IMR-90 (cell line): ENCODE measurements around the gene TMTC1. TPM values are rescaled to one million over a fixed set of nuclear protein-coding genes. Genes with fewer than 3 reads are reported as not detected.

ENCODE experiments used
- ATAC-seq: fragments of 200-7000 bp; cut with Tn5 transposase; 2 replicates; pipeline ENCODE4 v1.9.1; 2020; ENCODE audit warnings: low read depth, mild to moderate bottlenecking, moderate library complexity
- BruUV-seq: library from RNA; stranded (reverse); fragments of 400-500 nt; replicated peaks from 2 replicates; lab custom pipeline; 2021; lab: Mats Ljungman, UMichigan
- CTCF ChIA-PET: fragments of 300-600 bp; formaldehyde crosslinking; extraction: SDS; loops from one replicate; lab custom pipeline; 2021; ENCODE audit warnings: antibody characterized with exemption; lab: Yijun Ruan, JAX
- POLR2A ChIA-PET: fragments of 300-600 bp; sonication (Branson Sonifier 250); formaldehyde crosslinking; loops from one replicate; lab custom pipeline; 2022; ENCODE audit warnings: antibody characterized with exemption; ENCODE audit not compliant: unreplicated experiment; lab: Charles Lee
- DNase-seq: peaks from one replicate; pipeline ENCODE4 v3.0.0; 2013
- H2AFZ ChIP-seq: replicated peaks from 2 replicates; pipeline ENCODE3; 2013; ENCODE audit warnings: low read length, mild to moderate bottlenecking; ENCODE audit not compliant: poor library complexity
- H2AK5ac ChIP-seq: 2 replicates; pipeline ENCODE4 v1.6.1; 2013; ENCODE audit warnings: low read depth, low read length, inconsistent platforms
- H2AK9ac ChIP-seq: replicated peaks from 2 replicates; pipeline ENCODE3; 2013; ENCODE audit warnings: mild to moderate bottlenecking, low read depth, low read length, moderate library complexity; ENCODE audit not compliant: poor library complexity
- H2BK120ac ChIP-seq: 2 replicates; pipeline ENCODE4 v1.6.1; 2013; ENCODE audit warnings: low read depth, low read length, inconsistent platforms
- H2BK15ac ChIP-seq: 3 replicates; pipeline ENCODE4 v1.6.1; 2013; ENCODE audit warnings: low read depth, low read length, inconsistent platforms
- H2BK20ac ChIP-seq: 2 replicates; pipeline ENCODE4 v1.6.1; 2013; ENCODE audit warnings: low read depth, mild to moderate bottlenecking, inconsistent platforms, low read length, moderate library complexity
- H2BK5ac ChIP-seq: 2 replicates; pipeline ENCODE4 v1.6.1; 2013; ENCODE audit warnings: mild to moderate bottlenecking, low read depth, low read length, inconsistent platforms; ENCODE audit not compliant: poor library complexity, severe bottlenecking
- H3K14ac ChIP-seq: replicated peaks from 2 replicates; pipeline ENCODE4 v1.6.1; 2013; ENCODE audit warnings: low read depth, low read length, inconsistent platforms
- H3K18ac ChIP-seq: 2 replicates; pipeline ENCODE4 v1.6.1; 2013; ENCODE audit warnings: low read depth, low read length, control low read depth
- H3K23ac ChIP-seq: 2 replicates; pipeline ENCODE4 v1.6.1; 2013; ENCODE audit warnings: low read depth, low read length, inconsistent platforms
- H3K27ac ChIP-seq: 2 replicates; pipeline ENCODE4 v1.5.1; 2013; ENCODE audit warnings: mild to moderate bottlenecking, control low read depth, low read length; ENCODE audit not compliant: insufficient read depth
- H3K27me3 ChIP-seq: 2 replicates; pipeline ENCODE4 v1.6.1; 2013; ENCODE audit warnings: low read length; ENCODE audit not compliant: control insufficient read depth, insufficient read depth
- H3K36me3 ChIP-seq: 2 replicates; pipeline ENCODE4 v1.6.1; 2013; ENCODE audit warnings: low read length, mixed read lengths; ENCODE audit not compliant: control insufficient read depth, insufficient read depth
- H3K4ac ChIP-seq: 2 replicates; pipeline ENCODE4 v1.6.1; 2013; ENCODE audit warnings: low read depth, low read length, inconsistent platforms
- H3K4me1 ChIP-seq: 2 replicates; pipeline ENCODE4 v1.6.1; 2013; ENCODE audit warnings: low read length, mixed read lengths; ENCODE audit not compliant: control insufficient read depth, insufficient read depth
- H3K4me2 ChIP-seq: 2 replicates; pipeline ENCODE4 v1.6.1; 2013; ENCODE audit warnings: low read depth, mild to moderate bottlenecking, control low read depth, low read length, moderate library complexity
- H3K4me3 ChIP-seq: 2 replicates; pipeline ENCODE4 v1.5.1; 2013; ENCODE audit warnings: low read depth, mild to moderate bottlenecking, control low read depth, low read length, moderate library complexity; ENCODE audit not compliant: insufficient read depth
- H3K56ac ChIP-seq: 2 replicates; pipeline ENCODE4 v1.6.1; 2013; ENCODE audit warnings: low read length, inconsistent platforms; ENCODE audit not compliant: insufficient read depth; ENCODE audit errors: extremely low read depth
- H3K79me1 ChIP-seq, 2 experiments: 2 replicates each; pipeline ENCODE4 v1.6.1; 2013; ENCODE audit warnings: low read length in 2 of 2, inconsistent platforms in 1 of 2, low read depth in 1 of 2
- H3K9ac ChIP-seq: 2 replicates; pipeline ENCODE4 v1.6.1; 2013; ENCODE audit warnings: low read depth, low read length, control low read depth
- H3K9me1 ChIP-seq: 2 replicates; pipeline ENCODE4 v1.6.1; 2013; ENCODE audit warnings: low read length, inconsistent platforms; ENCODE audit not compliant: insufficient read depth
- H3K9me3 ChIP-seq: 2 replicates; pipeline ENCODE4 v1.6.1; 2013; ENCODE audit warnings: low read length; ENCODE audit not compliant: control insufficient read depth, insufficient read depth
- H4K20me1 ChIP-seq: 2 replicates; pipeline ENCODE4 v1.6.1; 2013; ENCODE audit warnings: low read length, inconsistent platforms; ENCODE audit not compliant: insufficient read depth
- H4K5ac ChIP-seq: 2 replicates; pipeline ENCODE4 v1.6.1; 2013; ENCODE audit warnings: mild to moderate bottlenecking, low read depth, low read length, control low read depth
- H4K8ac ChIP-seq, 2 experiments: 2 replicates each; pipeline ENCODE4 v1.6.1; 2013; ENCODE audit warnings: low read depth in 2 of 2, low read length in 2 of 2, control low read depth in 1 of 2, inconsistent platforms in 1 of 2
- H4K91ac ChIP-seq: 2 replicates; pipeline ENCODE4 v1.6.1; 2013; ENCODE audit warnings: low read depth, low read length, inconsistent platforms; ENCODE audit not compliant: insufficient read depth
- BHLHE40 ChIP-seq: fragments of 150-350 bp; IDR thresholded peaks from 2 replicates; pipeline ENCODE4 v1.6.1; 2016; ENCODE audit warnings: mild to moderate bottlenecking, low read depth, low read length
- CTCF ChIP-seq: conservative IDR thresholded peaks from 2 replicates; pipeline ENCODE4 v1.5.1; 2012; ENCODE audit warnings: mild to moderate bottlenecking, low read depth, low read length, improper control_type of control experiment
- MAFK ChIP-seq: IDR thresholded peaks from 2 replicates; pipeline ENCODE4 v1.6.1; 2012; ENCODE audit warnings: low read depth, low read length, improper control_type of control experiment
- MXI1 ChIP-seq: IDR thresholded peaks from 2 replicates; pipeline ENCODE4 v1.6.1; 2012; ENCODE audit warnings: low read depth, mild to moderate bottlenecking, low read length, moderate library complexity, borderline replicate concordance
- NFE2L2 ChIP-seq: fragments of 150-350 bp; IDR thresholded peaks from 2 replicates; pipeline ENCODE4 v1.6.1; 2016; ENCODE audit warnings: low read depth, mild to moderate bottlenecking, low read length
- POLR2A ChIP-seq: IDR thresholded peaks from 2 replicates; pipeline ENCODE4 v1.6.1; 2012; ENCODE audit warnings: mild to moderate bottlenecking, low read depth, low read length
- RAD21 ChIP-seq: IDR thresholded peaks from 2 replicates; pipeline ENCODE4 v1.6.1; 2012; ENCODE audit warnings: low read length, improper control_type of control experiment
- RCOR1 ChIP-seq: IDR thresholded peaks from 2 replicates; pipeline ENCODE4 v1.6.1; 2012; ENCODE audit warnings: mild to moderate bottlenecking, low read length, improper control_type of control experiment; ENCODE audit not compliant: insufficient replicate concordance
- RFX5 ChIP-seq: IDR thresholded peaks from 2 replicates; pipeline ENCODE4 v1.8.0; 2012; ENCODE audit warnings: low read depth, mild to moderate bottlenecking, low read length, moderate library complexity
- WGBS, 2 experiments: methylation state at CpG; one replicate each; pipeline versions ENCODE4 v1.1.5 to v1.1.7; 2013; ENCODE audit warnings: missing lambda C conversion rate in 2 of 2; ENCODE audit not compliant: insufficient read length in 1 of 2; ENCODE audit errors: extremely low coverage in 2 of 2; 5-methylcytosine and 5-hydroxymethylcytosine counted together
- dilution Hi-C: fragments of 300-500 bp; cut with HindIII; formaldehyde crosslinking; loops from one replicate; pipeline ENCODE4 v1.14.3; 2018; ENCODE audit warnings: low sequenced_read_pairs; ENCODE audit not compliant: unreplicated experiment
- in situ Hi-C: fragments of 300-500 bp; cut with MboI; formaldehyde crosslinking; loops from 3 replicates; pipeline ENCODE4 v1.14.3; 2019; ENCODE audit warnings: low sequenced_read_pairs, inconsistent platforms, mixed read lengths
- intact Hi-C: fragments of 100-400 bp; cut with micrococcal nuclease; formaldehyde crosslinking; loops from 2 replicates; pipeline ENCODE4 v1.10.0; 2022
- polyA plus RNA-seq, 3 experiments: library from polyadenylated mRNA; depleted of rRNA; stranded (reverse); fragments of >200 nt; gene quantifications; 2 replicates each; pipeline ENCODE4 v1.2.3, GENCODE V29; 2012; ENCODE audit warnings: low replicate concordance in 1 of 3
- total RNA-seq: library from RNA; depleted of rRNA; stranded (reverse); fragments of >200 nt; gene quantifications from 2 replicates; pipeline ENCODE4 v1.2.3, GENCODE V29; 2012
- TF ChIP-seq, protein P1 (sequence below): fragments of 150-350 bp; IDR thresholded peaks from 2 replicates; pipeline ENCODE4 v1.6.1; 2016; ENCODE audit warnings: low read depth, mild to moderate bottlenecking, low read length, moderate library complexity, borderline replicate concordance

Gene TMTC1
- total and polyA plus RNA-seq, 2 of the 4 experiments (the other 2 are of a cell fraction), result 12.5 to 36.4 TPM

- no peak overlapping the region for H2BK20ac ChIP-seq
- no peak overlapping the region for H3K4me2 ChIP-seq
- no peak overlapping the region for H2BK5ac ChIP-seq
- no peak overlapping the region for H2AK5ac ChIP-seq
- no peak overlapping the region for H2AFZ ChIP-seq
- DNase-seq (peak; percentile 21), ATAC-seq (no peak)
- no peaks in the 10 kb centered on the region for H3K9me3 ChIP-seq
- H4K91ac ChIP-seq, result no peak overlapping the region
- H3K4me1 ChIP-seq, result no peaks in the 10 kb centered on the region
- H3K79me1 ChIP-seq, result no peaks in the 10 kb centered on the region
- no peak overlapping the region for H3K14ac ChIP-seq
- H3K9me1 ChIP-seq, result no peaks in the 10 kb centered on the region
- no CpG with 5 or more reads among the region's 3 CpGs for WGBS, 2 experiments
- dilution Hi-C loops, result no loop called here
- H4K20me1 ChIP-seq, result no peaks in the 10 kb centered on the region
- no peak overlapping the region for H4K8ac ChIP-seq
- ChIA-PET CTCF (no interaction called here), POLR2A (no interaction called here)
- intact Hi-C loops, result no loop called here
- no peak overlapping the region for H3K18ac ChIP-seq
- H2BK120ac ChIP-seq, result no peak overlapping the region
- H4K5ac ChIP-seq, result no peak overlapping the region
- H3K56ac ChIP-seq, result no peak overlapping the region
- no peak overlapping the region for H3K4ac ChIP-seq
- no peak for TF ChIP-seq BHLHE40
- TF ChIP-seq CTCF, result no peak
- TF ChIP-seq MXI1, result no peak
- TF ChIP-seq NFE2L2, result no peak
- no peak for TF ChIP-seq POLR2A
- no peak for TF ChIP-seq RFX5
- TF ChIP-seq, protein P1, sequence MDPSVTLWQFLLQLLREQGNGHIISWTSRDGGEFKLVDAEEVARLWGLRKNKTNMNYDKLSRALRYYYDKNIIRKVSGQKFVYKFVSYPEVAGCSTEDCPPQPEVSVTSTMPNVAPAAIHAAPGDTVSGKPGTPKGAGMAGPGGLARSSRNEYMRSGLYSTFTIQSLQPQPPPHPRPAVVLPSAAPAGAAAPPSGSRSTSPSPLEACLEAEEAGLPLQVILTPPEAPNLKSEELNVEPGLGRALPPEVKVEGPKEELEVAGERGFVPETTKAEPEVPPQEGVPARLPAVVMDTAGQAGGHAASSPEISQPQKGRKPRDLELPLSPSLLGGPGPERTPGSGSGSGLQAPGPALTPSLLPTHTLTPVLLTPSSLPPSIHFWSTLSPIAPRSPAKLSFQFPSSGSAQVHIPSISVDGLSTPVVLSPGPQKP, result no peak
- no peak for TF ChIP-seq RAD21
- TF ChIP-seq MAFK, result no peak
- no peak for TF ChIP-seq RCOR1
- in situ Hi-C loops, result no loop called here
- H3K27me3 ChIP-seq, result no peaks in the 10 kb centered on the region
- no TSS peak for BruUV-seq
- peaks cover 4% of the 10 kb centered on the region; the same call in 1 of the 2 replicates for H3K36me3 ChIP-seq
- no peak overlapping the region for H3K23ac ChIP-seq
- no peak overlapping the region for H3K9ac ChIP-seq
- H2BK15ac ChIP-seq, result no peak overlapping the region
- no peak overlapping the region for H2AK9ac ChIP-seq
- no peak overlapping the region for H3K4me3 ChIP-seq
- no peak overlapping the region for H3K27ac ChIP-seq
Observed at GRCh38 chr12:29682088-29682487, 101.7 kb downstream of the TMTC1 start.
